ENCODE results near the gene AOAH. TPM values are rescaled to one million over a fixed set of nuclear protein-coding genes. Genes with fewer than 3 reads are reported as not detected.
A peak's percentile ranks its signal among the peaks of the same experiment; 100 is the strongest.
"Not testable (repeated sequence)": the region's sequence is repeated elsewhere in the genome, so short reads cannot be mapped to it uniquely, and the experiment has no call there.

AOAH gene
- total RNA-seq, 4 donors from 2014 or later, result 0.68 to 12.0 (median 4.8) TPM

- no peaks in the 10 kb centered on the region for H3K36me3 ChIP-seq
- no peak for DNase-seq
- intact Hi-C loops (cut with DNase I), result no loop called here
- H3K4me3 ChIP-seq, result no peak overlapping the region
- H3K27ac ChIP-seq, result peak overlapping the region in 1 of 4 donors; percentile 36
- H3K4me1 ChIP-seq, result peaks cover 0 to 12% (median 0%) of the 10 kb centered on the region in 3 donors
- peaks cover 0 to 9% (median 0%) of the 10 kb centered on the region in 3 donors for H3K9me3 ChIP-seq
- WGBS, 2 donors, result 71 to 76% methylated on average over 2 of the region's 2 CpGs
- no peak for TF ChIP-seq POLR2A (IDR thresholded peaks at IDR 0.05)
- no peak for TF ChIP-seq CTCF (IDR thresholded peaks at IDR 0.05)
- H3K27me3 ChIP-seq, result no peaks in the 10 kb centered on the region
Observed at GRCh38 chr7:36724996-36725395, 702 bp upstream of the AOAH start.

- H3K27ac ChIP-seq, result peak overlapping the region in 3 of 4 donors; percentile 27 to 63 (median 29)
- 83 to 94% methylated on average over 4 of the region's 4 CpGs for WGBS, 2 donors
Observed at GRCh38 chr7:36723291-36723690, 1.0 kb downstream of the AOAH start.

GRCh38 chr7:36719083-36719632 is 5.1 kb downstream of the AOAH start:
- WGBS, 2 donors, result 78 to 82% methylated on average over 3 of the region's 3 CpGs
- Histone ChIP-seq H3K27me3 (no peaks in the 10 kb centered on the region), H3K36me3 (no peaks in the 10 kb centered on the region), H3K9me3 (no peaks in the 10 kb centered on the region), H3K27ac (no peak overlapping the region), H3K4me3 (no peak overlapping the region), H3K4me1 (no peaks in the 10 kb centered on the region)
- TF ChIP-seq CTCF (IDR thresholded peaks at IDR 0.05), result no peak
- TF ChIP-seq POLR2A (IDR thresholded peaks at IDR 0.05), result no peak
- DNase-seq, result no peak
- intact Hi-C loops (cut with DNase I), result no loop called here

More at GRCh38 chr7:36723291-36723690, 1.0 kb downstream of the AOAH start:
- H3K36me3 ChIP-seq, result no peaks in the 10 kb centered on the region
- peak overlapping the region in 2 of 4 donors; percentile 34 to 41 for H3K4me3 ChIP-seq
- intact Hi-C loops (cut with DNase I), result no loop called here
- H3K4me1 ChIP-seq, result peaks cover 0 to 12% (median 0%) of the 10 kb centered on the region in 3 donors
- H3K9me3 ChIP-seq, result no peaks in the 10 kb centered on the region
- no peaks in the 10 kb centered on the region for H3K27me3 ChIP-seq
- no peak for DNase-seq
- TF ChIP-seq CTCF (IDR thresholded peaks at IDR 0.05) (no peak), POLR2A (IDR thresholded peaks at IDR 0.05) (no peak)

- H3K9me3 ChIP-seq, result no peaks in the 10 kb centered on the region
- WGBS, 2 donors, result 73 to 78% methylated on average over 2 to 3 of the region's 3 CpGs
- intact Hi-C loops (cut with DNase I), result no loop called here
- DNase-seq, result no peak
- TF ChIP-seq POLR2A (IDR thresholded peaks at IDR 0.05), result no peak
- TF ChIP-seq CTCF (IDR thresholded peaks at IDR 0.05), result no peak
- no peaks in the 10 kb centered on the region for H3K4me1 ChIP-seq
- no peaks in the 10 kb centered on the region for H3K36me3 ChIP-seq
- H3K27ac ChIP-seq, result peak overlapping the region in 1 of 4 donors; percentile 74
- H3K4me3 ChIP-seq, result no peak overlapping the region
- no peaks in the 10 kb centered on the region for H3K27me3 ChIP-seq
Observed at GRCh38 chr7:36717586-36717985, 6.7 kb downstream of the AOAH start.

- not testable (repeated sequence) for DNase-seq, H3K27me3 ChIP-seq
- H3K27ac ChIP-seq, result peak overlapping the region in 2 of 4 donors; percentile 23 to 74
Observed at GRCh38 chr7:36716802-36717201, 7.5 kb downstream of the AOAH start.

GRCh38 chr7:36712015-36712414 is 12.3 kb downstream of the AOAH start:
- H3K36me3 ChIP-seq, result no peaks in the 10 kb centered on the region
- no peak for TF ChIP-seq CTCF (IDR thresholded peaks at IDR 0.05)
- TF ChIP-seq POLR2A (IDR thresholded peaks at IDR 0.05), result no peak
- no peak overlapping the region for H3K27ac ChIP-seq
- no peak for DNase-seq
- intact Hi-C loops (cut with DNase I), result no loop called here
- no peaks in the 10 kb centered on the region for H3K9me3 ChIP-seq
- no peaks in the 10 kb centered on the region for H3K4me1 ChIP-seq
- H3K27me3 ChIP-seq, result no peaks in the 10 kb centered on the region
- no peak overlapping the region for H3K4me3 ChIP-seq
- 59 to 68% methylated on average over 5 of the region's 5 CpGs for WGBS, 2 donors

More at GRCh38 chr7:36716802-36717201, 7.5 kb downstream of the AOAH start:
- H3K4me3 ChIP-seq; intact Hi-C loops (cut with DNase I); H3K4me1 ChIP-seq; H3K9me3 ChIP-seq; H3K36me3 ChIP-seq: not testable (repeated sequence)
- WGBS, 2 donors, result 78 to 87% methylated on average over 8 of the region's 8 CpGs

All from esophagus squamous epithelium (tissue), 5 donors.